HG02870 (cell line): ENCODE measurements around the gene CNBD2.
"Not testable (repeated sequence)": the region's sequence is repeated elsewhere in the genome, so short reads cannot be mapped to it uniquely, and the experiment has no call there.

Source experiments
- ATAC-seq: cut with Tn5 transposase; IDR thresholded peaks from one replicate; pipeline ENCODE4 v1.9.1; 2021; ENCODE audit warnings: mild to moderate bottlenecking, moderate library complexity; ENCODE audit not compliant: unreplicated experiment

The CNBD2 gene

DNA sequence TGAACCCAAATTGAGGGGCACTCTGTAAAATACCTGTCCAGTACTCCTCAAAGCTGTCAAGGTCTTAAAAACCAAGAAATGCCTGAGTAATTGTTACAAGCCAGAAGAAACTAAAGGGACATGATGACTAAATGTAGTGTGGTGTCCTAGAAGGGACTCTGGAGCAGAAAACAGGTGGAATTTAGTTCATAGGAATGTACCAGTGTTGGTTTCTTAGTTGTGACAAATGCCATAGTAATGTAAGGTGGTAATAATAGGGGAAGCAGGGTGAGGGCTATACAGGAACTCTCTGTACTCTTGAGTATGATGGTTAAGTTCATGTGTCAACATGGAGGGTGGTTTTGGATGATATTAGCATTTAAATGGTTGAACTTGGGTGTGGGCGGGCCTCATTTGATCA is 92.3 kb downstream of the CNBD2 start:
- ATAC-seq = no peak

DNA sequence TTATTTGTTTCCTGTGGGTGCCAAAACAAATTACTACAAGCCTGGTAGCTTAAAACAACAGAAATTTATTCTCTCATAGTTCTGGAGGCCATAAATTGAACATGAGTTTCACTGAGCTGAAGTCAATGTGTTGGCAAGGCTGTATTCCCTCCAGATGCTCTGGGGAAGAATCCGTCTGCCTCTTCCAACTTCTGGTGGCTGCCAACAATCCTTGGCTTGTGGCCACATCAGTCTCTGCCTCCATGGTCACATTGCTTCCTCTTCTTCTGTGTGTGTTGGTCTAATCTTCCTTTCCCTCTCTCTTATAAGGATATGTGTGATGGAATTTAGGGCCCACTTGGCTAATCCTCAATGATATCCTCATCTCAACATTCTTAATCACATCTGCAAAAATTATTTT is 93.4 kb downstream of the CNBD2 start:
- no peak for ATAC-seq

DNA sequence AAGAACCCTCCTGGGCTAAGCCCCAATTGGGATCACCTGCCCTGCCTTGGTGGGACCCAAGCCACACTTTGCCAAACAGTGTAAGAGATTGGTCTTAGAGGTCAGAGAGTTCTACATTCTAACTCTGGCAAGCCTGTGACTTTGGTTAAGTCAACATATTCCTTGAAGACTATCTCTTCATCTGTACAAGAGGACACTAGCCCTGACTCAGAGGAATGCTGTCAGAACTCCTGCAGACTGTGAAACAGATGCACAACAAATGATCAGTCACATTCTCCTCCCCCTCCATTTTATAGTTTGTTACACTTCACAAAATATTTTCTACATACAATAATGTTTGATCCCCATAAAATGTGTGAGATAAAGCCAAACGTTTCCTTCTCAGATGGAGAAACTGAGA is 94.4 kb downstream of the CNBD2 start:
- ATAC-seq = no peak

DNA sequence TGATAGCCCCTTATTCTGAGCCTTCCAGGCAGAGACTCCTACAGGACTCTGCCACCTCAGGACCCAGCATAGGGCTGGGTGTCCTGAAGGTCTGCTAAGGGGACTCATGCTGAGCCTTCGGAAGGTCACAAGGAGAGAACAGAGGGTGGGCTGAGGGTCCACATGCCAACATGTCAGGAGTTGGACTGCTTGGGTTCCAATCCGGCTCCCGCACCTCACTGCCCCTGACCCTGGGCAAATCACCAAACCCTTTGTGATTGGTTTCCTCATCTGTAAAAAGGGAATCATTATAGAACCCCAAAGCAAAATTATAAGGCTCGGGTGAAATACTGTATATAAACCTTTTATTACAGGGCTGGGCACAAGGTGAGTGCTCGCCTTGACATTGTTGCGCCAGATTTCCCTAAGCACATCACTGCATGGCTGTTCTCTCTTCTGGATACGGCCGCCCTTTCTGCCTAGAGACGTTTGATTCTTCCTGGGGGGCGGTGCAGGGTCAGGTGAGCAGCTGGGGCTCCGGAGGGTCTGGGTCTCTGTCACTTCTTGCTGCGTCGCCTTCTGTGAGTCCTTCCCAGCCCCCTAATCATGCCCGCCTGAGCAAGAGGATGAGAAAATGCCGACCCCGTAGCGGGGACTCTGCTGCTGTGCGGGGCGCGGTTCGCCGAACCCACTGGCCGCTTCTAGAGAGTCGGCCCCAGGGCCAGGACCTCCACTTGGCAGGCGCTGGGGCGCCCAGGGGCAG is 95.7 kb downstream of the CNBD2 start:
- ATAC-seq = no peak

DNA sequence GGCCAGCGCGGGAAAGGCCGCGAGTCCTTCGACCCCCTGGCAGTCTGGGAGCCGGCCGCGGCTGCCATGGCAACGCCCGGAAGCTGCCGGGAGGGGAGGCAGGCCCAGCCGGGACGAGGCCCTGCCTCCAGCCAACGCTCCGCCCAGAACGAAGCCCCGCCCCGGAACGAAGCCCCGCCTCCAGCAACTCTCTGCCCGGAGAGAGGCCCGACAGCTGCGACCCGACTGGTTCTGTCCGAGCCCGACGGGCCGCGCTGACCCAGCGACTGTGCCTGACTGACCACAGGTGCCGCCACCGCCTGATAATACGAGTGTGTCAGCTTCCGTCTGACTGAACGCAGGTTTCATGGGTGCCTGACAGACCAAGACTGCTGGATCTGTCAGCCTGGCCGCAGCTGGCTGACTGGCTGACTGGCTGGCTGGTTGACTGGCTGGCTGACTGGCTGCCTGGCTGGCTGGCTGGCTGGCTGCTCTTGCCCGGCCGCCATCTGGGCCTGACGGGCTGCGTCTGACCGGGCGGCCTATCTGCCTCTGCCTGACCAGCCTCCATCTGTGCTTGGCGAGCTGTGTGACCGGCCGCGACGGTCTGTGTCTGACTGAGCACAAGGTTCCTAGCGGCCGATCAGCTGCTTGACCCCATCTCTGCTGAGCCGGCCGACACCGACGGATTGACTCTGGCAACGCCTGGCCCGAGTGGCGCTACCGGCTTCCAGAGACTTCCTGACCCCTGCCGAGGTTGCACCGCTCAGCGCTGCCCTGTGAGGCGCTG is 96.5 kb downstream of the CNBD2 start:
- peak; percentile 95 for ATAC-seq

DNA sequence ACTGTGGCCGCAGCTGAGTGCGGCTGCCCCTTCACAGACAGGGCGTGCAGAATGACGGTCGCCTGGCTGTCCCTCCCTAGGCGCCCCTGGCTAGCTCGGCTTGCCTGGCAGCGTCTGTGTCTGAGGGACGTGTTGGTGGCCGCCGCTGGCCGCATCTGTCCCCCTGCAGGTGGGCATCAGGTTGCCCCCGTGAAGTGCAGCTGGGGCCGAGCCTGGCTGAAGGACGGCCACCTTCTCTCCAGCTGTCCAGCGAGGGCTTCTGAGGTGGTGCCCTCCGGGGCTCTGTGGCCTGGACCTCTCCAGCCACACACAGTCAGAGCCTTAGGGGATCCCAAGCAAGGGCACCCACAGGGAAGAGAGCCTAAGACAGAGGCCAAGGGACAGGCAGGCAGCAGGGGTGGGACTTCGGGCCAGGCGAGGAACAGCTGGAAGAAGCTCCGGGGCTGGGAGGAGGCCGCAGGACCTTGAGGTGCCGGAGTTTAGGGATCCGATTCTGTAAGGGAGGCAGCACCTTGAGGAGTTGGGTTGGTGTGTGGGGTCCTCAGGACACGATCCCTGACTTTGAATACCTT is 97.1 kb downstream of the CNBD2 start:
- ATAC-seq = no peak

DNA sequence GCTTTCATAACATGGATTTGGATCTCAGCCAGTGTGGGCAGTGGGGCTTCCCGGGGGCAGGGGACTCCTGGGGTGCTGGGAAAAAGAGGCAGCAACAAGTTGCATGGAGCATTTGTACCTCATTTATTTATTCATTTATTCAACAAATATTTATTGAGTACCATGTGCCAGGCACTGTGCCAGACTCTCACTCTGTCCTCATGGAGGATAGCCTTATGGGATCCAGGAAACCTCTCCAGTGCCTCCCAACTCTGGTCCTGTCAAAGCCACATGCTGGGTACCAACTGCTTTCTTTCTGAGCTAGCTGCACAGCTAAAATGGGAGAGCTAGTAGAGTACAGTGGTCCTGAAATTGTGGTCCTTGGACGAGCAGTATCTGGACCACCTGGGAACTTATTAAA is 98.4 kb downstream of the CNBD2 start:
- ATAC-seq = no peak

DNA sequence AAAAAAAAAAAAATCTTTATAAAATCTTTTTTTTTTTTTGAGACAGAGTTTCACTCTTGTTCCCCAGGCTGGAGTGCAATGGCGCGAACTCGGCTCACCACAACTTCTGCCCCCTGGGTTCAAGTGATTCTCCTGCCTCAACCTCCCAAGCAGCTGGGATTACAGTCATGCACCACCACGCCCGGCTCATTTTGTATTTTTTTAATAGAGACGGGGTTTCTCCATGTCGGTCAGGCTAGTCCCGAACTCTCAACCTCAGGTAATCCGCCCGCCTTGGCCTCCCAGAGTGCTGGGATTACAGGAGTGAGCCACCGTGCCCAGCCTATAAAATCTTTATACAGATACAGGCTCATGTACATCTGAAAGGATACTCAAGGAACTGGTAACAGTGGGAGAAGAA is 100.1 kb downstream of the CNBD2 start:
- not testable (repeated sequence) for ATAC-seq

DNA sequence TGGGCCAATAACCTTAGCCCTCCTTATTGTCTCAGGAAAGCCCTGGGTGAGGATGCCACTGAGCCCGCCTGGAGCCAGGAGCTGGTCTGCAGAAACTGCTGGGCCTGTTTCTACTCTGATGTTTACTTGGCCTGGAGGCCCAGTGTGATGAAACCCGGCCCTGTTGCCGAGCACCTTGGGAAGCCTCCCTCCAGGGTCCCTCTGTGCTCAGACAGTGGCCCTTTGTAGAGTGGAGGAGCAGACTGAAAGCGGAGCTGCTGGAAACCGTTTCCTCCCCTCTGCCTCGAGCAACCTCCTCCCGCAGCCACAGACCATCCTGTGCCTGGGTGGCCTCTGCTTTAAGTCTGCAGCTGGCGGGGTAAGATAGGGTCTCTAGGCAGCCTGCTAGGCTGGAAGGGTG is 102.1 kb downstream of the CNBD2 start:
- no peak for ATAC-seq

DNA sequence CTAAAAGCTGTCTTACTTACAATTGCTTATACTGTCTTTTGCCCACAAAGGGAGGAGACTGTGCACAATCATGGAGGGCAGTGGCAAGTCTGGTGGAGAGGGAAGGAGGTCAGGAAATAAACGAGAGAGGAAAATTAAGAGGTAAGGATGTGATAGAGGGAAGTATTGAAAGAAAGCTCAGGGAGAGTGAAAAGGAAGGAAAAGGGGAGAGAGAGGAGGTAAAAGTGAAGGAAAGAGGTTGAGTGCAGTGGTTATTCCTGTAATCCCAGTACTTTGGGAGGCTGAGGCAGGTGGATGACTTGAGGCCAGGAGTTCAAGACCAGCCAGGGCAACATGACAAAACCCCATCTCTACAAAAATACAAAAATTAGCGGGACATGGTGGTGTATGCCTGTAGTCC is 103.5 kb downstream of the CNBD2 start:
- no peak for ATAC-seq

DNA sequence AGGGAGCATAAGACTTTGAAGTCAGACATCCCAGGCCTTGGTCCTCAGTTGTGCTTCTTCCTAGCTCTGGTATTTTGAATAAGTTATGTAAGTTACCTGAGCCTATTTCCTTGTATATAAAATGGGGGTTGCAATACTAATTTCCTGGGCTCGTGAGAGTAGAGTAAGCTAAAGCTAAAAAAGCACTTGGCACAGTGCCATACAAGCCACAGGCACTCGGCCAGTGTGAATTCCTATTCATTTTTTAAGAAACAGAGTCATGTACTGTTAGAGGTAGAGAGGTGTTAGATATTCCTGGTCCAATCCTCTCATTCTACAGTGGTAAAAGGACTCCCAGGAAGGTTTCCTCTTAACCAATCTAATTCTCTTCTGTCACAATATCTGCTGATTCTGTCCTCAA is 106.6 kb downstream of the CNBD2 start:
- no peak for ATAC-seq

DNA sequence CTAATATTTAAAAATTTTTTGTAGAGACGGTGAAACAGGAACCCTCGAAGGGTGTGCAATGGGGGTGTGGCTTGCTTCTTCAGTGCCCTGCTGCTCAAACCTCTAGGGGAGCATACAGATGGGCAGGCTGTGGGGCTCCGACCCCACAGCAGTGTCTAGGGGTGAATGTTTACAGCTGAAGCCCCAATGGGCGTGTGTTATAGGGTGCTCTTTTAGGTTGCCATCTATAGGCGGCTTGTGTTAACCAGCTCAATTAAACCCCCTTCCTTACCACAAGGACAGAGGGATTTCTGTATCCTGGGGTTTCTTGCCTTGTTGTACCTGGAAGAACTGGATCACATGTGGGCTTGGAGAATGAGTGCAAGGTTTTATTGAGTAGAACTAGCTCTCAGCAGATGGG is 109.4 kb downstream of the CNBD2 start:
- not testable (repeated sequence) for ATAC-seq

DNA sequence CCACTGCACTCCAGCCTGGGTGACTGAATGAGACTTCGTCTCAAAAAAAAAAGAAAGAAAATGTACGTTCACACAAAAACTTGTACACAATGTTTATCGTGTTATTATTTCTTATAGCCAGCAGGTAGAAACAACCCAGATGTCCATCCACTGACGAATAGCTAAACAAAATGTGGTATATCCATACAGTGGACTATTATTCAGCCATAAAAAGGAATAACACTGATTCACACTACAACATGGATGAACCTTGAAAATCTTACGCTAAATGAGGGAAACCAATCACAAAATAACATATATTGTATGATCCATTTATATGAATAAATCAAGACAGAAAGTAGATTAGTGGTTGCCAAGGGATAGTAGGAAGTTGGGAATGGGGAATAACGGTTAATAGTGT is 111.1 kb downstream of the CNBD2 start:
- no peak for ATAC-seq

DNA sequence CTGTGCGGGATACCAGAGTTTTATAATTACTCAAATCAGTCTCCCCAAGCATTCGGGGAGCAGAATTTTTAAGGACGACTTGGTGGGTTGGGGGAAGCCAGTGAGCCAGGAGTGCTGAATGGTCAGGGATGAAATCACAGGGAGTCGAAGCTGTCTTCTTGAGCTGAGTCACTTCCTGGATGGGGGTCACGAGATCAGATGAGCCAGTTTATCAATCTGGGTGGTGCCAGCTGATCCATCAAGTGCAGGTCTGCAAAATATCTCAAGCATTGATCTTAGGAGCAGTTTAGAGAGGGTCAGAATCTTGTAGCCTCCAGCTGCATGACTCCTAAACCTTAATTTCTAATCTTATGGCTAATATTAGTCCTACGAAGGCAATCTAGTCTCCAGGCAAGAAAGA is 111.6 kb downstream of the CNBD2 start:
- not testable (repeated sequence) for ATAC-seq
